Measurements from ENCODE around the gene PNPLA7. TPM values are rescaled to one million over a fixed set of nuclear protein-coding genes. Genes with fewer than 3 reads are reported as not detected.
A peak's percentile ranks its signal among the peaks of the same experiment; 100 is the strongest.

Gene PNPLA7
- total and polyA plus RNA-seq, 2 of the 8 experiments (the other 6 are each of a cell fraction or from before 2014, with no cell fraction given), result 0.35 to 0.47 TPM

DNA sequence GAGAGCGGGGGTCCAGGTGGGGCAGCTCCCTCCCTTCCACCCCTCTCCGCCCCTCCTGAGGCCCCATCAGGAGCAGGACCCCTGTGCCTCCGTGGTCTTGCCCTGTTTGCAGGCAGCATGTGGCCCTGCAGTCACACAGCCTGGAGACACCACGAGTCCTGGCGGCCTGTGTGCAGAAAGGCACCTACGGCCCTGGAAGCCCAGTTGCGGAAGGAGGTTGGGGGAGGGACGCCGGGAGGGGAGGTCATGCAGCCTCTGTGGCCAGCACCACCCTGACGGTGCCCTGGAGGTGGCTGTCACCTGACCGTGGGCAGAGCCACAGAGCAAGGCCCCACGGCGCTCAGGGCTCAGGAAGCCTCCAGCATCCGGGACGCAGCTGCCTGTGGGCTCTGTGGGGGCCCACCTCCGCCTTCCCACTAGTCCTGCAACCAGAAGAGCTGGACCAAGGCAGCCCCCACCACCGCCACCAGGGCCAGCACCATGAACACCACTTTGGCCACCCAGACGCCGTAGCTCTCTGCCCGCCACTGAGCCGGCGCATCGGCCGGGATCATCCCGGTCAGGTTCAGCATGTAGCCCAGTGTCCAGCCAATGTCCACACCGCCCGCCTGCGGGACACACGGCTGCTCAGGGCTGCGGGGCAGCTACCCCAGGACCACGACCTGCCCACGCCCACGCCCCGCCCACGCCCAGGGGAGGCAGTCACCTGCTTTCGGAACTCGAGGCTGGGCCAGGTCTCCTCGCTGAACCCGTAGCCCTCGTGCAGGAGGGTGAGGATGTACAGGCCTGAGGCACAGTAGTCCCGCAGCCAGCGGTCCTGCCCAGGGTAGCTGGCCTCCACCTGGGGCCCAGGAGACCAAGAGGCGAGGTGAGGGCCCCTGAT is 115.5 kb downstream of the PNPLA7 start:
- H3K36me3 ChIP-seq (ENCODE audit: control insufficient read depth in 2 of 4, insufficient read depth in 4 of 4, low read length in 3 of 4), result no peaks in the 10 kb centered on the region
- no peak overlapping the region for H2AK5ac ChIP-seq (ENCODE audit: low read depth, low read length)
- H3K4ac ChIP-seq (replicated peaks; ENCODE audit: insufficient read length, low read depth, low read length), result no peak overlapping the region
- H3K18ac ChIP-seq (ENCODE audit: extremely low read depth, low read length), result no peak overlapping the region
- H2BK120ac ChIP-seq (replicated peaks; ENCODE audit: low read depth, low read length), result no peak overlapping the region
- H4K91ac ChIP-seq (replicated peaks; ENCODE audit: insufficient read length, low read length), result no peak overlapping the region
- no peaks in the 10 kb centered on the region for H3K27me3 ChIP-seq (replicated peaks in 1 of 4; ENCODE audit: control insufficient read depth in 3 of 4, extremely low read depth in 1 of 4, insufficient read depth in 3 of 4, low read length in 3 of 4)
- H2AFZ ChIP-seq (ENCODE audit: low read length), result no peak overlapping the region
- no peaks in the 10 kb centered on the region for H3K23me2 ChIP-seq (ENCODE audit: low read depth, low read length)
- H3K27ac ChIP-seq (ENCODE audit: low read depth, low read length), result no peak overlapping the region; the same call in 1 of the 2 replicates
- H4K8ac ChIP-seq (ENCODE audit: extremely low read depth, insufficient read depth, low read length), result peak overlapping the region; percentile 25; the same call in 1 of the 2 replicates
- ChIA-PET POLR2A (ENCODE audit: partially characterized antibody) (interaction anchor here (0.9 to 1.8 kb wide), 3 partner anchors 9 to 194 kb away, joined by 3 to 8 read pairs (median 4); partner anchors contain the start of genes EXD3, NOXA1 and TUBB4B), CTCF (ENCODE audit: partially characterized antibody) (interaction anchor here (1.5 to 2.3 kb wide), 2 partner anchors 11 to 12 kb away, joined by 6 to 7 read pairs; partner anchors contain the start of genes EXD3 and NOXA1)
- WGBS, 2 experiments (ENCODE audit: extremely low coverage in 1 of 2, insufficient coverage in 1 of 2, insufficient read length in 1 of 2, insufficient replicate concordance in 2 of 2, low coverage in 1 of 2, low lambda C conversion rate in 2 of 2, missing lambda C conversion rate in 1 of 2), result 90% methylated on average over 31 of the region's 43 CpGs; no CpG with 5 or more reads in 1 of the 2 experiments
- no peak overlapping the region; the same call in 1 of the 2 replicates for H2BK5ac ChIP-seq (ENCODE audit: low read depth, low read length)
- no peaks in the 10 kb centered on the region for H4K20me1 ChIP-seq (replicated peaks in 1 of 2; ENCODE audit: control insufficient read depth in 1 of 2, insufficient read depth in 2 of 2, low read length in 2 of 2)
- H3K9me3 ChIP-seq (ENCODE audit: insufficient read depth in 2 of 2, low read depth in 1 of 2, low read length in 1 of 2), result no peaks in the 10 kb centered on the region
- no peak overlapping the region for H3K4me3 ChIP-seq (ENCODE audit: extremely low read depth in 1 of 4, insufficient read depth in 2 of 4, low read depth in 3 of 4, low read length in 4 of 4)
- H3K9ac ChIP-seq (replicated peaks in 1 of 4; ENCODE audit: extremely low read depth in 1 of 4, low read depth in 3 of 4, low read length in 3 of 4), result no peak overlapping the region
- H3K79me1 ChIP-seq (ENCODE audit: low read depth, low read length), result no peaks in the 10 kb centered on the region
- TF ChIP-seq YY1 (IDR thresholded peaks at IDR 0.05; ENCODE audit: low read depth, low read length), result no peak
- TF ChIP-seq ZNF274 (IDR thresholded peaks at IDR 0.05; ENCODE audit: borderline replicate concordance, extremely low read depth, low read length), result no peak
- no peak for TF ChIP-seq RNF2 (IDR thresholded peaks at IDR 0.05; ENCODE audit: borderline replicate concordance, low read depth, low read length, missing control alignments, poor library complexity, severe bottlenecking)
- TF ChIP-seq KDM4A (IDR thresholded peaks at IDR 0.05; ENCODE audit: low read depth, low read length, severe bottlenecking), result no peak
- H4K5ac ChIP-seq (ENCODE audit: insufficient read length, low read depth, low read length), result no peak overlapping the region
- H2BK20ac ChIP-seq (ENCODE audit: low read length), result no peak overlapping the region
- H2BK12ac ChIP-seq (ENCODE audit: low read depth, low read length), result no peak overlapping the region
- no peak overlapping the region for H3K56ac ChIP-seq (replicated peaks; ENCODE audit: insufficient read length, low read depth, low read length)
- no peak overlapping the region for H2BK15ac ChIP-seq (ENCODE audit: low read length)
- H3K4me1 ChIP-seq (replicated peaks in 1 of 4; ENCODE audit: control insufficient read depth in 3 of 4, insufficient read depth in 4 of 4, low read length in 3 of 4), result no peaks in the 10 kb centered on the region
- no peak overlapping the region for H3K4me2 ChIP-seq (ENCODE audit: insufficient read depth in 1 of 2, low read depth in 2 of 2, low read length in 2 of 2)
- no peaks in the 10 kb centered on the region for H3K79me2 ChIP-seq (ENCODE audit: control insufficient read depth in 1 of 2, insufficient read depth in 2 of 2, low read length in 2 of 2)
- DNase-seq (ENCODE audit: low read depth in 1 of 2, low spot score in 2 of 2), result no peak
- H3K23ac ChIP-seq (ENCODE audit: insufficient read length), result no peak overlapping the region
- no peak for FAIRE-seq
- H3K14ac ChIP-seq (ENCODE audit: insufficient read length), result no peak overlapping the region

Measured in H1 (cell line).